ENCODE measurements around the gene PARD3B. TPM values are rescaled to one million over a fixed set of nuclear protein-coding genes. Genes with fewer than 3 reads are reported as not detected.

Gene PARD3B
- total RNA-seq, 1 experiment from 2014 or later = 7.6 TPM

GRCh38 chr2:205130111-205130829, 585.0 kb downstream of the PARD3B start:
- Histone ChIP-seq H2AFZ (no peak overlapping the region), H3K4me2 (no peak overlapping the region), H3F3A (ENCODE audit: insufficient read depth, low read depth) (no peaks in the 10 kb centered on the region), H3K4me1 (replicated peaks; ENCODE audit: insufficient read depth) (no peaks in the 10 kb centered on the region), H3K79me2 (ENCODE audit: low read depth) (no peaks in the 10 kb centered on the region), H3K27me3 (ENCODE audit: insufficient read depth, low read depth) (no peaks in the 10 kb centered on the region), H3K36me3 (ENCODE audit: low read depth) (no peaks in the 10 kb centered on the region), H3K9me2 (ENCODE audit: insufficient read depth) (no peaks in the 10 kb centered on the region), H3K4me3 (no peak overlapping the region), H4K20me1 (ENCODE audit: insufficient read depth) (no peaks in the 10 kb centered on the region), H3K27ac (no peak overlapping the region), H3K9me3 (ENCODE audit: insufficient read depth, low read depth) (no peaks in the 10 kb centered on the region)
- CTCF ChIA-PET = no interaction called here
- intact Hi-C loops (cut with micrococcal nuclease; ENCODE audit: unreplicated experiment) = no loop called here
- no TSS peak for BruUV-seq (replicated peaks)
- DNase-seq = no peak
- TF ChIP-seq EZH2 (IDR thresholded peaks at IDR 0.05; ENCODE audit: low read depth) (no peak), CTCF (conservative IDR thresholded peaks at IDR 0.05) (no peak)
- POLR2A ChIA-PET (ENCODE audit: unreplicated experiment) = interaction anchor here (0.6 kb wide), 1 partner anchor 9 kb away, joined by 4 read pairs; no protein-coding TSS in a partner anchor

- no peak for DNase-seq
- ChIA-PET POLR2A (ENCODE audit: unreplicated experiment) (no interaction called here), CTCF (no interaction called here)
- no peak overlapping the region for H2AFZ ChIP-seq
- no peaks in the 10 kb centered on the region for H3K4me1 ChIP-seq (replicated peaks; ENCODE audit: insufficient read depth)
- no peaks in the 10 kb centered on the region for H3K27me3 ChIP-seq (ENCODE audit: insufficient read depth, low read depth)
- no TSS peak for BruUV-seq (replicated peaks)
- no peak overlapping the region for H3K4me3 ChIP-seq
- no peaks in the 10 kb centered on the region for H3K79me2 ChIP-seq (ENCODE audit: low read depth)
- TF ChIP-seq CTCF (conservative IDR thresholded peaks at IDR 0.05) (no peak), EZH2 (IDR thresholded peaks at IDR 0.05; ENCODE audit: low read depth) (no peak)
- H3K27ac ChIP-seq = no peak overlapping the region
- H4K20me1 ChIP-seq (ENCODE audit: insufficient read depth) = no peaks in the 10 kb centered on the region
- intact Hi-C loops (cut with micrococcal nuclease; ENCODE audit: unreplicated experiment) = no loop called here
- no peak overlapping the region for H3K4me2 ChIP-seq
- no peaks in the 10 kb centered on the region for H3K36me3 ChIP-seq (ENCODE audit: low read depth)
- H3K9me2 ChIP-seq (ENCODE audit: insufficient read depth) = no peaks in the 10 kb centered on the region
- no peaks in the 10 kb centered on the region for H3K9me3 ChIP-seq (ENCODE audit: insufficient read depth, low read depth)
- H3F3A ChIP-seq (ENCODE audit: insufficient read depth, low read depth) = no peaks in the 10 kb centered on the region
Observed at GRCh38 chr2:205133544-205133943, 588.3 kb downstream of the PARD3B start.

GRCh38 chr2:205138735-205139134, 593.5 kb downstream of the PARD3B start:
- TF ChIP-seq CTCF (conservative IDR thresholded peaks at IDR 0.05) (no peak), EZH2 (IDR thresholded peaks at IDR 0.05; ENCODE audit: low read depth) (no peak)
- Histone ChIP-seq H3K36me3 (ENCODE audit: low read depth) (no peaks in the 10 kb centered on the region), H2AFZ (no peak overlapping the region), H3K9me3 (ENCODE audit: insufficient read depth, low read depth) (no peaks in the 10 kb centered on the region), H3K27ac (no peak overlapping the region), H3K27me3 (ENCODE audit: insufficient read depth, low read depth) (no peaks in the 10 kb centered on the region), H3K9me2 (ENCODE audit: insufficient read depth) (no peaks in the 10 kb centered on the region), H4K20me1 (ENCODE audit: insufficient read depth) (no peaks in the 10 kb centered on the region), H3K4me3 (no peak overlapping the region), H3F3A (ENCODE audit: insufficient read depth, low read depth) (no peaks in the 10 kb centered on the region), H3K79me2 (ENCODE audit: low read depth) (no peaks in the 10 kb centered on the region), H3K4me1 (replicated peaks; ENCODE audit: insufficient read depth) (no peaks in the 10 kb centered on the region), H3K4me2 (no peak overlapping the region)
- intact Hi-C loops (cut with micrococcal nuclease; ENCODE audit: unreplicated experiment) = no loop called here
- BruUV-seq (replicated peaks) = no TSS peak
- POLR2A ChIA-PET (ENCODE audit: unreplicated experiment) = no interaction called here
- DNase-seq = no peak
- CTCF ChIA-PET = no interaction called here

Measured in PC-9 (cell line).